Stimulated activated naive CD8-positive, alpha-beta T cell treated with anti-CD3 and anti-CD28 coated beads, Interleukin-15, amount 100 ng/mL, for 72 hours (primary cell): ENCODE measurements around the gene TSEN54.
A peak's percentile ranks its signal among the peaks of the same experiment; 100 is the strongest.

ENCODE experiments used
- ATAC-seq: fragments of 150-1000 bp; cut with Tn5 transposase; 2 replicates; pipeline ENCODE4 v1.10.0; 2021; ENCODE audit warnings: mild to moderate bottlenecking, moderate library complexity
- DNase-seq, 2 donors: peaks; one replicate each; pipeline ENCODE4 v3.0.0; 2021 to 2022
- H3K27ac Mint-ChIP-seq, 2 donors: one replicate each; pipeline ENCODE4 v1.8.0; 2022; ENCODE audit warnings: mild to moderate bottlenecking in 2 of 2, mixed read lengths in 2 of 2, moderate library complexity in 2 of 2
- H3K27me3 Mint-ChIP-seq: one replicate; pipeline ENCODE4 v1.8.0; 2022; ENCODE audit warnings: mixed read lengths
- H3K4me1 Mint-ChIP-seq: one replicate; pipeline ENCODE4 v1.8.0; 2022; ENCODE audit warnings: mild to moderate bottlenecking, mixed read lengths
- H3K4me3 Mint-ChIP-seq, 2 donors: one replicate each; pipeline ENCODE4 v1.8.0; 2022; ENCODE audit warnings: mild to moderate bottlenecking in 2 of 2, mixed read lengths in 2 of 2, moderate library complexity in 1 of 2
- H3K9me3 Mint-ChIP-seq, 2 donors: one replicate each; pipeline ENCODE4 v1.8.0; 2022; ENCODE audit warnings: mixed read lengths in 2 of 2

The TSEN54 gene

GRCh38 chr17:75535871-75536270 is 19.5 kb downstream of the TSEN54 start:
- ATAC-seq, result no peak
- Mint-ChIP-seq H3K9me3 (no peaks in the 10 kb centered on the region), H3K4me1 (peaks cover 26% of the 10 kb centered on the region), H3K4me3 (peak overlapping the region in 1 of 2 donors; percentile 5), H3K27me3 (no peaks in the 10 kb centered on the region), H3K27ac (peak overlapping the region in 1 of 2 donors; percentile 67)
- DNase-seq, result no peak

- no peak for ATAC-seq
- no peak overlapping the region for H3K27ac Mint-ChIP-seq
These were observed 20.0 kb downstream of the TSEN54 start for GRCh38 chr17:75536366-75536765.

GRCh38 chr17:75539967-75540729 is 23.8 kb downstream of the TSEN54 start:
- DNase-seq, result no peak
- H3K27ac Mint-ChIP-seq, result no peak overlapping the region
- H3K4me1 Mint-ChIP-seq, result peaks cover 9% of the 10 kb centered on the region
- no peaks in the 10 kb centered on the region for H3K27me3 Mint-ChIP-seq
- no peak overlapping the region for H3K4me3 Mint-ChIP-seq
- no peaks in the 10 kb centered on the region for H3K9me3 Mint-ChIP-seq
- no peak for ATAC-seq

More at GRCh38 chr17:75536366-75536765, 20.0 kb downstream of the TSEN54 start:
- DNase-seq, result no peak
- peaks cover 26% of the 10 kb centered on the region for H3K4me1 Mint-ChIP-seq
- H3K4me3 Mint-ChIP-seq, result no peak overlapping the region
- H3K27me3 Mint-ChIP-seq, result no peaks in the 10 kb centered on the region
- no peaks in the 10 kb centered on the region for H3K9me3 Mint-ChIP-seq

GRCh38 chr17:75540923-75541503 is 24.7 kb downstream of the TSEN54 start:
- H3K4me3 Mint-ChIP-seq, result no peak overlapping the region
- no peaks in the 10 kb centered on the region for H3K9me3 Mint-ChIP-seq
- H3K27ac Mint-ChIP-seq, result no peak overlapping the region
- no peaks in the 10 kb centered on the region for H3K27me3 Mint-ChIP-seq
- peaks cover under 1% of the 10 kb centered on the region for H3K4me1 Mint-ChIP-seq
- no peak for DNase-seq
- no peak for ATAC-seq

GRCh38 chr17:75542229-75542628 is 25.9 kb downstream of the TSEN54 start:
- H3K27ac Mint-ChIP-seq, result no peak overlapping the region
- no peak overlapping the region for H3K4me3 Mint-ChIP-seq
- H3K4me1 Mint-ChIP-seq, result no peaks in the 10 kb centered on the region
- no peaks in the 10 kb centered on the region for H3K27me3 Mint-ChIP-seq
- no peaks in the 10 kb centered on the region for H3K9me3 Mint-ChIP-seq
- no peak for ATAC-seq
- no peak for DNase-seq

GRCh38 chr17:75542728-75543336 is 26.5 kb downstream of the TSEN54 start:
- Mint-ChIP-seq H3K4me1 (no peaks in the 10 kb centered on the region), H3K27ac (no peak overlapping the region), H3K9me3 (no peaks in the 10 kb centered on the region), H3K27me3 (no peaks in the 10 kb centered on the region), H3K4me3 (no peak overlapping the region)
- ATAC-seq (no peak), DNase-seq (no peak)

GRCh38 chr17:75544250-75544649 is 27.9 kb downstream of the TSEN54 start:
- ATAC-seq (no peak), DNase-seq (no peak)
- Mint-ChIP-seq H3K4me3 (no peak overlapping the region), H3K27ac (no peak overlapping the region), H3K9me3 (no peaks in the 10 kb centered on the region), H3K27me3 (no peaks in the 10 kb centered on the region), H3K4me1 (no peaks in the 10 kb centered on the region)

- DNase-seq, result no peak
- H3K4me1 Mint-ChIP-seq, result no peaks in the 10 kb centered on the region
- no peaks in the 10 kb centered on the region for H3K27me3 Mint-ChIP-seq
- no peak overlapping the region for H3K27ac Mint-ChIP-seq
- H3K9me3 Mint-ChIP-seq, result no peaks in the 10 kb centered on the region
- H3K4me3 Mint-ChIP-seq, result no peak overlapping the region
- no peak for ATAC-seq
These were observed 29.9 kb downstream of the TSEN54 start for GRCh38 chr17:75546181-75546580.

GRCh38 chr17:75547091-75547490 is 30.8 kb downstream of the TSEN54 start:
- H3K4me1 Mint-ChIP-seq, result no peaks in the 10 kb centered on the region
- no peak overlapping the region for H3K27ac Mint-ChIP-seq
- ATAC-seq (no peak), DNase-seq (no peak)
- no peaks in the 10 kb centered on the region for H3K9me3 Mint-ChIP-seq
- H3K27me3 Mint-ChIP-seq, result no peaks in the 10 kb centered on the region
- no peak overlapping the region for H3K4me3 Mint-ChIP-seq

GRCh38 chr17:75548813-75549212 is 32.5 kb downstream of the TSEN54 start:
- Mint-ChIP-seq H3K27me3 (no peaks in the 10 kb centered on the region), H3K9me3 (no peaks in the 10 kb centered on the region), H3K27ac (no peak overlapping the region), H3K4me3 (no peak overlapping the region), H3K4me1 (no peaks in the 10 kb centered on the region)
- ATAC-seq (no peak), DNase-seq (no peak)

GRCh38 chr17:75549246-75550138 is 33.2 kb downstream of the TSEN54 start:
- H3K4me1 Mint-ChIP-seq, result no peaks in the 10 kb centered on the region
- no peaks in the 10 kb centered on the region for H3K9me3 Mint-ChIP-seq
- H3K27ac Mint-ChIP-seq, result no peak overlapping the region
- H3K27me3 Mint-ChIP-seq, result no peaks in the 10 kb centered on the region
- DNase-seq (no peak), ATAC-seq (no peak)
- H3K4me3 Mint-ChIP-seq, result no peak overlapping the region

- Mint-ChIP-seq H3K4me1 (no peaks in the 10 kb centered on the region), H3K9me3 (no peaks in the 10 kb centered on the region), H3K27me3 (no peaks in the 10 kb centered on the region), H3K4me3 (no peak overlapping the region), H3K27ac (no peak overlapping the region)
- DNase-seq (no peak), ATAC-seq (no peak)
These were observed 33.8 kb downstream of the TSEN54 start for GRCh38 chr17:75550139-75550465.

GRCh38 chr17:75551266-75551665 is 34.9 kb downstream of the TSEN54 start:
- no peaks in the 10 kb centered on the region for H3K9me3 Mint-ChIP-seq

GRCh38 chr17:75552425-75553294 is 36.3 kb downstream of the TSEN54 start:
- no peaks in the 10 kb centered on the region for H3K4me1 Mint-ChIP-seq
- H3K4me3 Mint-ChIP-seq, result no peak overlapping the region
- ATAC-seq (no peak), DNase-seq (no peak)
- H3K9me3 Mint-ChIP-seq, result no peaks in the 10 kb centered on the region
- H3K27me3 Mint-ChIP-seq, result no peaks in the 10 kb centered on the region
- H3K27ac Mint-ChIP-seq, result no peak overlapping the region

More at GRCh38 chr17:75551266-75551665, 34.9 kb downstream of the TSEN54 start:
- H3K4me1 Mint-ChIP-seq, result no peaks in the 10 kb centered on the region
- no peak for DNase-seq
- H3K4me3 Mint-ChIP-seq, result no peak overlapping the region
- H3K27me3 Mint-ChIP-seq, result no peaks in the 10 kb centered on the region
- H3K27ac Mint-ChIP-seq, result peak overlapping the region in 1 of 2 donors; percentile 48
- ATAC-seq, result no peak
